Germinal center (tissue), 1 donor: ENCODE results near the gene FBXO31.
"Not testable (repeated sequence)": the region's sequence is repeated elsewhere in the genome, so short reads cannot be mapped to it uniquely, and the experiment has no call there.

Experiments used
- DNase-seq: peaks from one replicate; pipeline ENCODE4 v3.0.0; 2012; ENCODE audit warnings: mixed read lengths, low spot score

Gene FBXO31

DNA sequence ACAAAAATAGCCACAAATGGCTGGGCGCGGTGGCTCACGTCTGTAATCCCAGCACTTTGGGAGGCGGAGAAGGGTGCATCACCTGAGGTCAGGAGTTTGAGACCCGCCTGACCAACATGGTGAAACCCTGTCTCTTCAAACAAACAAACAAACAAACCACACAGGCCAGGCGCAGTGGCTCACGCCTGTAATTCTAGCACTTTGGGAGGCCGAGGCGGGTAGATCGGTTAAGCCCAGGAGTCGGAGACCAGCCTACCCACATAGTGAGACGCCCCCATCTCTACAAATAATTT, 1.2 kb upstream of the FBXO31 start:
- not testable (repeated sequence) for DNase-seq

DNA sequence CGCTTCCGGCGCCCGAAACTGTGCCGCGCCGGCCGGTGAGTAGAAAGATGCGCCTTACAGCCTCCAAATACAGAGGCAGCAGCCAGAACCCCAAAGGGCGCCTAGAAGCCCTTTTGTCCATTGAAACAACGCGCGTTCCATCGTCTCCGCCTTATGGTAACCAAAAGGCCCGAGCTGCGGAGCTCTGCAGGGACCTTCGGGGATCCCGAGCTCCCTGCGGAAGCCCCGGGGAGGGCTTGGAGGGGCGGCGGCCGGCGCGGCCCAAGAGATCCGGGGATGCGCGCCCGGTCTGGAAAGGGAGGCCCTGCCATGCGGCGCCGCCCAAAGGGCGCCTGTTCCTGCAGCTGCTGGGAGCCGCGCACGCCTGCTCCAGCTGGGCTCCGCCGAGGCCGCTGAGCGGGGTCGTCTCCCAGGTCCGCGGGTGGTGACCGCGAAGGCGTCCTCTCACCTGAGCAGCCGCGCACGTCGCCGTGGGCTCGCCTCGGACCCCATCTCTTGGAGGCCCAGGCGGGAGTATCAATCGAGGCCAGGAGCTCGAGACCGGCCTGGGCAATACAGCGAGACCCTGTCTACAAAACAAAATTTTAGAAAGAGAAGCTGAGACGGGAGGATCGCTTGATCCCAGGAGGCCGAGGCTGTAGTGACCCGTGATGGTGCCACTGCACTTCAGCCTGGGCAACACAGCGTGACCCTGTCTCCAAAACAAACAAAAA, 742 bp upstream of the FBXO31 start:
- DNase-seq: no peak

DNA sequence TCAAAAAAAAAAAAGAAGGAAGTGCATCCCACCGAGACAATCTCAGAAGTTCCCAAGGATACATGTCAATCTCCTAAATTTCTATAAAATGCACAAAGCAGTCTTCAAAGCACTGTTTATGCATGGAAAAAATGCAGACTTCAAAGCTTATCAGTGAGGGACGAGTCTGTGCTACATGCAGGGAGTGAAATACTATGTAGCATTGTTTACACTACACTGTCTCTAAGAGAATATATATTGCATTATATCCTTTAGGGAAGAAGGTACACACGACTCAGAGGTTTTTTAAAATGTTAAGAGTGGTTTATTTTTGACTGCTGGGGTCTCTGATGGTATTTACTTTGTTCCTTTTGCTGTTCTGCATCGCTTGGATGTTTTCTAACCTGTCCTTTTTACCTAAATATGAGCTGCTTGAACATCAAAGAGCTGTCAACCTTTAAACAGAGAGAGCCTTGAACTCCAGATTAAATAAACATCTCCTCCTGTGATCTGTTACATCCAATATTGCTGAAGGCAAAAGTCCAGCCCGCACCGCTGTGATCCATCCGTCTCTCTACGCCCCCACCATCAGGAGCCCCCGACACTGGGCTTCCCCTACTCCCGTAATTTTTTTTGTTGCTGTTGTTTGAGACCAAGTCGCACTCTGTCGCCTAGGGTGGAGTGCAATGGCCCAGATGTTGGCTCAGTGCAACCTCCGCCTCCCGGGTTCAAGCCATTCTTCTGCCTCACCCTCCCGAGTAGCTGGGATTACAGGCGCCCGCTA, 1.4 kb downstream of the FBXO31 start:
- no peak for DNase-seq

DNA sequence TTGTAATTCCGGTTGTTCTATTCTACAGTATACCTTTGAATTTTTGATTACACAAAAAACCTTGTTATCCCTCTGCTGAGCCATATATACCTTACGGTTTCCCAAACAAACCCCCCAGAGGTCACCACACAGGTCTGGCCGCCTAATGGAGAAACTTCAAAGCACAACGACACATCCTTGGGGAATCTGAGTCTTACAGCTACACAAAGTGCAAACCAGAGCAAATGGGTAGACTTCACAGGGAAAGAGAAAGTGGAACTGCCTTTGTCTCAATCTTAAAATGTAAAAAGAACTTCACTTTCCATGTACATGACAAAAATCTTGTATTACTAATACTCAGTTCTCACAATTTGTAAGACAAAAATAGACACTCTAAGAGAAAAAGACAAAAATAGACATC, 2.7 kb downstream of the FBXO31 start:
- no peak for DNase-seq

DNA sequence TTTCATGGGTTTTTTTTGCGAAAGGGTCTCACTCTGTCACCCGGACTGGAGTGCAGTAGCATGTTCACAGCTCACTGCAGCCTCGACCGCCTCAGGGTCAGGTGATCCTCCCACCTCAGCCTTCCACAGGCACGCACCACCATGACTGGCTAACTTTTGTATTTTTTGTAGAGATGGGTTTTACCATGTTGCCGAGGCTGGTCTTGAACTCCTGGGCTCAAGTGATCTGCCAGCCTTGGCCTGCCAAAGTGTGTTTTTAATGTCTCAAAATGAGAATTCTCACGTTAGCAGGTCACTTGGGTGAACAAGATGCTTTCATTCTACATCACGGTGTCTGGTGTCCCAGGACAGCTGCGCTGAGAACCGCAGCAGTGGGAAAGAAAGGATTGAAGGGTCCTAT, 3.2 kb downstream of the FBXO31 start:
- DNase-seq: no peak

DNA sequence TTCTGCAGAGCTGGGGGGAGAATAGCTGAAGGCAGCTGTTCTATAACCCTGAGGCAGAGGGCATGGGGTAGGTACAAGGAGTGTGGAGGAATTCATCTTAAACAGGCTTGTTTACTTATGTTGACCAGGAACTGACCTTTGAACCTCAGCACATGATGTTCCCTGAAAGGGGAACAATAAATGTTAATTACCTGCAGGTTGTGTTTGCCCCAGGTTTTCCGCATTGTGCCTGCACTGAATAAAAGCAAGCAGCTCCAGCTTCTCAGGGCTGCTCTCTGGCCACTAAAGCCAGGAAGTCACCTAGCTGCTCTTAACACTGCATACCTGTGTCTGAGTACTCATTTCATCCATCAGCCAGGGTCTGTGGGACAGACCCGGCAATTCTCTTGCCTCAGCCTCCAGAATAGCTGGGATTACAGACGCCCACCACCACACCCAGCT, 4.2 kb downstream of the FBXO31 start:
- not testable (repeated sequence) for DNase-seq

DNA sequence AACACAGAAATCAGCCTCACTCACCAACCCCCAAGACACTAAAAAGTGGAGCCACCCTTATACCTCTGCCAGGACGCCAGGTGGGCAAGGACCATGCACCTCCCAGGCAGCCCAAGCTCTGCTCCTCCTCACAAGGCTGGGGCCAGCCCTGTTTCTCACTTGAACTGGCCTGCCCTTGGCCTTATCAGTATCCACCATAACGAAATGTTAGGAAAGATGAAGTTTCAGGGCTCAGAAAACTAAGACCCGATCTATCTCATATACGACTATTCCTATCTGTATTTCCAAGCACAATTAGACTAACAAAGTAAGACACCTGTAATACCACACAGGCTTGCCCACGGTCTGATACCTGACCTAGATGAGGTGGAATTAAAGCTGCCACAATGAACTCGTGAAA, 6.9 kb downstream of the FBXO31 start:
- no peak for DNase-seq

DNA sequence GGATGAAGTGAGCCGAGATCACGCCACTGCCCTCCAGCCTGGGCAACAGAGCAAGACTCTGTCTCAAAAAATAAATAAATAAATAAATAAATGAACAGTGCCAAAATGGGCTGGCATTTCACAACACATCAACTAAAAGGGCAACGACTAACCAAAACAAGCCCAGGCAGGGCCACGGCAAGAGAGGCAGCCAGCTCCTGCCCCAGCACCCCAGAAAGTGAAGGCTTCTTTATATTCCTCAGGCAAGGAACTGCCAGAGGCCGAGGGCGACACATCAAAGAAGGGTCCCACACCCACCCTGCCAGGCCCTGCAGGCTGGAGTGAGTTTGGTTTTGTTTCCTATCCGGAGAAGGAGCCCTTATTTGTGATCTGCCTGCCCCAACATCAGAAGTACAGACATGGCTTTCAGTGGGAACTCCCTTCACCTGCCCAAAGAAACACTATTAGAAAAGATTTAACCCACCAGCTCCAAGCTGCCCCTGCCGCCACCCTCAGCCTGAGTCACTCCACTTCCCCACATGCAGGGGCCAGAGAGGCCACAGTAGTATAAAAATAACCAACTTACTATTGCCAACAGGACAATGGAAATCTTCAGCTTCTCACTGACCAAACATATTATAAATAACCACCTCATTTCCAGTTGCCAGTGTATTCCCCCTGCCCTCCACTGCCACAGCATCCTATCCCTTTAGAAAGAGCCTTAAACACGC, 8.0 kb downstream of the FBXO31 start:
- DNase-seq: no peak

DNA sequence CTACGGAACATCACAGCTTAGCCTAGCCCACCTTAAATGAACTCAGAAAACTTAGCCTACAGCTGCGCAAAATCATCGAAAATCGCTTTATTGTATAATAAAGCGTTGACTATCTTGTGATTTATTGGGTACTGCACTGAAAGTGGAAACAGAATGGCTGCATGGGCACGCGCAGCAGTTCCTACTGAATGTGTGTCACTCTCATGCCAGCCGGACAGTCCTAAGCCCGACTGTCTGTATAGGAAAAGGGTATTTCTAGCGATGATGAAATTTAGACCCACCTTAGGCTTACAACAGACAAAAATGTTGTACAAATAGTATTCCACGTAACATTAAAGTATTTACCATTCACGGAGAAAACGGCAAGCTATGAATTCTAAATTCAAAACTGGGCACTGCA, 9.3 kb downstream of the FBXO31 start:
- no peak for DNase-seq

DNA sequence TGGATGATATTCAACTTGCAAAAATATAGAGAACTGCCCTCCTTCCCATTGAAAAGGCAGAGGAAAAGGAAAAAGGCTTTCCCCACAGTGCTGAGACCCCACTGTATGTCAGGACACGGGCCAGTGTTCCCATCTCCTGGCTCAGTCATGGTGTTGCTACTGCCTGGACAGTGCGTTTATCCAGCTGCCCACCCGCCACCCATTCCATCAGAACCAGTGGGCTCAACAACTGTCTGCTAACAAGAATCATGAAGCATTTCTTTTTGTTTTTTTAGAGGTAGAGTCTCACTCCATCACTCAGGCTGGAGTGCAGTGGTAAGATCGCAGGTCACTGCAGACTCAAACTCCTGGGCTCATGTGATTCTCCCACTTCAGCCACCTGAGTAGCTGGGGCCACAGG, 11.3 kb downstream of the FBXO31 start:
- no peak for DNase-seq

DNA sequence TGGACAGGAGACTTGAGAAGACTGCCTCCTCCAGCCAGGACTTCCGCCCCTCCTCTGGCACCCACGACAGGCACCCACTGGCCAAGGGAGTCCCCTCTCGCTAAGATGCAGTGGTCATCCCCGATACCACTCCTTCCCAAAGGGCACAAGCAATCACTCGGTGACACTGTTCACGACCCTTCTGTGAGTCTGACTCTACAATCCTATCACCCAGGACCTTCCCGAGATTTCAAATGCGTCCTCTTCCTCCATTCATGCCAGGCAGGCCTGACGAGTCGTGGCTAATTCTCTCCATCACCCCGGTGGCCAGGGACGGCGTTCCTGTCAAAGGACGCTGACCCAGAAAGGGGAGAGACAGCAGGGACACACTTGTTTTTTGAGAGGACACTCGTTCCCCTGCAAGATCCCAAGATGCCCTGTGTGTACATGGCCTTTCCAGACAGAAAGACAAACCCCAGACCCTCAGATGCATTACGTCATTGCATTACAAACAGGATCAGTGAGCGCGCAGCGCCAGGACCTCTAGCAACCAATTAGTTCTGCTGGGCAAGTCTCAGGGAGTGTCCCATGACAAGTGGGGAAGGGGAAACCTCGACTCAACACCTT, 12.2 kb downstream of the FBXO31 start:
- no peak for DNase-seq

DNA sequence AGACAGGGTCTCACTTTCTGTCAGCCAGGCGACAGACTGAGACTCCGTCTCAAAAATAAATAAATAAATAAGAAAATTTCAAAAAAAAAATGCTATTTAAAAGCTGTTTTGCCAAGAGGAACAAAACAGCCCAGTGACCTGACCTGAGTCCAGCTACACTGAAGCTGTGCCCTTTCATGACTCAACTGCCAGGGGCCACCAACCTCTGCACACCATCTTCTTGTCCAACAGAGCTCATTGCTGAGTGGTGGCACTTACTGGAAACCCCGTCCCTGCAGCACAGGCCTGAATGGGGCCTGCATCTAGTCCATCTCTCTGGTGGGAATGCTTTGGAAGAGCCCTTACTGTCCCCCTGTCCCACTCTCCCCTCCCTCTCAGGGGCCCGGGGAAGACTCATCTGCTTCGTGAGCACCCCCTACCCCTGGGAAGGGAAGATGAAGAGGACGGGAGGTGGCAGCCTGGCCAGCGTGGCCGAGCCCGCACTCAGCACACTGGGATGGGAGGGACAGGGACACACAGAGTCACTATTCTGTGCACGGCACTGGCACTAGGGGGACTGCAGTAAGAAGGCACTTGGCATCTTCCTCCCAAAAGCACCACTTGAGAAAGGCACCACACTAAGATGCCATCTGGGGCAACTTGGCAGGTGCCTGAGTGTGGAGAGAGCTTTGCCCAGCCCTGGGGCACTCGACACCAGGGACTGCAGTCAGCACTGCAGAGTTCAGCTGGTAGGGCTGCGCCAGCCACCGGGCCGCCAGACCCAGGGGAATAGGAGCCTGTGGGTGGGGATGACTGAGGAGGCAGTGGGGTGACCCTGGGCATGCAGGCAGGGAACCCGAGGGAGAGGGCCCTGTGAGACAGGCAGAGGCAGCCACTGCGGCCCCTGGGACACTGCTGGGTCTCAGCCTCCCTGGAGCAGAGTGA, 13.5 kb downstream of the FBXO31 start:
- no peak for DNase-seq

DNA sequence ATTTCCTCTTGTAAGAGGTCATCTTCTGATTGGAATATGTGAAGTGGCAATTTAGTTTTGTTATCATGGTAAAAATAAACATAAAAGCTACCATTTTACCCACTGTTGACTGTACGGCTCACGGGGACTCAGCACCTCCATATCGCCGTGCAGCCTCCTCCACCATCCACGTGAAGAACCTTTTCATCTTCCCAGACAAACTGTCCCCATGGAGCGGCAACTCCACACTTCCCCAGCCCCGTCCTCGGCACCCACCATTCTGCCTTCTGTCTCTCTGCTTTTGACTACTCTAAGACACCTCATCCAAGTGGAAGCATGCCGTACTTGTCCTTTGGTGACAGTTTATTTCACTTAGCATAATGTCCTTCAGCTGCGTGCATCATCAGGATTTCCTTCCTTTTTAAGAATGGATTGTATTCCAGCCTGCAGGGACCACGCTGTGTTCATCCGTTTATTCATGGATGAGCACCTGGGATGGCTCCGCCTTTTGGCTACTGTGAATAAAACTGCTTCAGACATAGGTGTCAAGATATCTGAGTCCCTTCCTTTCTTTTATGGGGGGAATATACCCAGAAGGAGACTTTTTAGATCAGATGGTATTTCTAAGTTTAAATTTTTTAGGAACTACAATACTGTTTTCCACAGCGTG, 14.3 kb downstream of the FBXO31 start:
- DNase-seq: no peak

DNA sequence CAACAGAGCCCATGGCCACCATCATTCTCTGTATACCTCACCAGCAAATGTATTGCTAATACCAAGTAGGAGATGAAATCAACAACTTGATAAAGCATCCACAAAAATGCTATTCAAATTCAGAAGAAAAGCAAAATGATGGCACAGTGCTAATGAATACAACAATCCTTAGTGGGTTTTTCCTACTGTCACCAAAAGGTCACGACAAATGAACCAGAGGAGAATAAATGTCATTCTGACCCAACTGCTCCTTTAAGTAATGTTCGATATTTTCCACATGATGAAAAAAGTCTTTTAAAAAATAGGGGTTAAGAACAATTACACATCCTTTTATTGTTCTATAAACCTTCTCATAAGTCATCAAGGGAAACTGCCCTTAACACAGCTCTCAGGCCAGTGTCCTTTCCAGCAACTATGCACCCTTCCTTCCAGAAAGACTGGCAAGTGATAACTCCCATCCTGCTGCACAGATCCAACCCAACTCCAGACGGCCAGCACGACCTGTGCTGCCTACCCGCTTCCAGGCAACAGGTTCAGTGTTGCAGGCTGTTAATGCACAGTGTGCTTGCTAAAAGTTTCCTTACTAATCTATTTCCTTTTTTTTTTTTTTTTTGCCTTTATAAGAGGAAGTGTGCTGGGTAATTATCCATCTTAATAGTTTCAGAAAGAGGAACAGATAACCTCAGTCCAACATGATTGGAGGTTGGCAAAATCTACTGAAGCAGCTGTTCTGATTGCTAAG, 15.4 kb downstream of the FBXO31 start:
- DNase-seq: peak; percentile 15

DNA sequence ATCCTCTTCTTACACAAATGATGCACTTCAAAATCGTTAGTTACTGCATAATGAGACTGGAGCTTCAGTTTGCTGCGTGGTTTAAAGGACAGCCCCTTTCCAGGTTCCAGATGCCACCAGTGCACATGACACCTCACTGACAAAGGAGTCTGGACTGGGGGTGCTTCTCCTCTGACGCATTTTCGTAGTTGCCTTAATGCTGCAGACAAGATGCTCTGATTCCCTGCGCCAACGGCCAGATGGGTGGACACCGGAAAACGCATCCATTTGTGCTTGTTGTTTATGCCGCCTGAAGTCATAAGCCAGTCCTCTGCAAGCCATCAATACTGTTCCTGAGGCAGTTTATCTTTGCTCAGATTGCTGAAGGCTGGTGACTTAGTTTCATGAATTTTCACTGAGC, 16.0 kb downstream of the FBXO31 start:
- DNase-seq: no peak

DNA sequence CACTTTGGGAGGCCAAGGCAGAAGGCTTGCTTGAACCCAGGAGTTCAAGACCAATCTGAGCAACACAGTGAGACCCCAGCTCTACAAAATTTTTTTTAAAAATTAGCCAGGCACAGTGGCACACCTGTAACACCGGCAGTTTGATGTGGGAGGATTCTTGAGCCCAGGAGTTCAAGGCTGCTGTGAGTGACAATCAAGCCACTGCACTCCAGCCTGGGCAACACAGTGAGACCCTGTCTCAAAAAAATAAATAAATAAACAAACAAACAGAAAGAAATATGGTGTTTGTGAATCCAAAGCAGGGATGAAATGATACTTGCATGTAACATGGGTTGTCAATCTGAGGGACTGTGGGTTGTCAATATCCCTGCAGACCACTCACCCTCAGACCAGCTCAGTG, 16.6 kb downstream of the FBXO31 start:
- no peak for DNase-seq

DNA sequence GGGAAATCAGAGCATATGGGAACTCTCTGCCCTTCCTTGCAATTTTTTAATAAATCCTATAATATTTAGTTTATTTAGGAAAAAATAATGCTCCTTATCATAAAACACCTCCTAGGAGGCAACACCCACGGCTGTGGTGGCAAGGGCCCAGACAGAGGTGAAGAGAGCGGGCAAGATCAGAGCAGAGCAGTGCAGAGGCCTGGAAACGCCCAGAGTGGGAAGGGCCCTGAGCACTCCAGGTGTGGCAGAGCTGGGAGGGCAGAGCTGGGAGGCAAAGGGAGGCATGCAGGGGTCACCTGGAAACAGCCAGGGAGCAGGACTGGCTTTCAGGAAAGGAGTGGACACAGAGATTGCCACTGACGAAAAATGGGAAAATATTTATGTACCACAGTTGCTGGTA, 17.3 kb downstream of the FBXO31 start:
- no peak for DNase-seq

DNA sequence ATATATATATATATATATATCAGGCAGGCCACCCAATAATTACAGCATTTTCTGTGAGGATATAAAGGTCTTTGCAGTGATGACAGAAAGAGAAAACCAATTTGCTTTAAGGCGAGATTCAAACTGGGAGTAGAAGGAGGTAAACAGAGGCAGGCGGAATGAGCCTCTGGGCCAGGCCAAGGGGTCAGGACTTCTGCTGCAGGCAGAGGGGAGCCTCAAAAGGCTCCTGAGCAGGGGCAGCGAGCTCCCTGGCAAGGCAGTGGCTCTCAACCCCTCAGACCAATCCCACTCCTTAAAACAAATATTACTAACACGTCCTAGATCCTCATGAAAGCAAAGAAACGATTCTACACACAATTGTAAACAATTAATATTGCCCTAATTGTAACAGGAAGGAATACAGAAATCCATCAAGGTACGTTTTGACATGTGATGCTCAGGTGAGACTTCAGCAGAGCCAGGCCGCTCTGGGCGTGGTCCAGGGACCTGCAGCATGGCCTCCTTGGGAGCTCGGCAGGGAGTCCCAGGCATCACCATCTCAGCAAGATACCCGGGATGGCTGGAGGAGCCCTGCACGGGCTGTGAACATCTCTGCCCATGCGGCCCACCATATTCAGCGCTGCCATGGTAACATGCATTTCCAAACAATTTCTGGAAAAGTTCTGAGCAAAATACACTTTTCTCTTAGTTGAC, 18.4 kb downstream of the FBXO31 start:
- DNase-seq: no peak

DNA sequence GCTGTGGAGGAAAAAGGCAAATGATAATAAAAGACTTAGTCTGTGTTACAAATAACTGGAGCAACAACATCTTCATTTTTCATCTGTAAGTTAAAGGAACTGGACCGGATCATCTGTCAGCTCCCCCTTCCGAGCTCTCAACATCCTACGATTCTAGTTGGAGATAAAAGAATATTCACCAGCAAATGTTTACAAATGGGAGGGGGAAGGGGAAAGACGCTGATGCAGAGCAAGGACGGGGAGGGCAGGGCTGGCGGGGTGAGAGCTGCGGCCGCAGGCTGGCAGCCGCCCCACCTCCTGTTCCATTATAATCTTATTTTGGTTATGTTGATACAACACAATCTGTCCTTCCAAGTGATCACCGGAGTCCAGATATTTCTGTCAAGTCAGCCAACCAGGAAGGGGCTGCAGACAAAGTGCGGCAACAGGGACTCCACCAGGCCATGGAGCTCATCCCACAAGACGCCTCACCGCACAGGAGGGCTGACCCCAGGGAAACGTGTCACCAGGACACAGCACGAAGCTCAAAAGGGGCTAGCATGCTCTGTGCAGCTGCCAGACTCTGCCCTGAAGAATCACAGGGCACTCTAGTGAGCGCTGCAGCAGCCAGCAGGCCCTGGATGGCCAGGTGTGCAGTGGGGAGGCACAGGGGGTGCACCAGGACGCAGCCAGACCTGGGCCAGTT, 19.7 kb downstream of the FBXO31 start:
- DNase-seq: no peak
